ENCODE data around the gene ADAM22.

Gene ADAM22

DNA sequence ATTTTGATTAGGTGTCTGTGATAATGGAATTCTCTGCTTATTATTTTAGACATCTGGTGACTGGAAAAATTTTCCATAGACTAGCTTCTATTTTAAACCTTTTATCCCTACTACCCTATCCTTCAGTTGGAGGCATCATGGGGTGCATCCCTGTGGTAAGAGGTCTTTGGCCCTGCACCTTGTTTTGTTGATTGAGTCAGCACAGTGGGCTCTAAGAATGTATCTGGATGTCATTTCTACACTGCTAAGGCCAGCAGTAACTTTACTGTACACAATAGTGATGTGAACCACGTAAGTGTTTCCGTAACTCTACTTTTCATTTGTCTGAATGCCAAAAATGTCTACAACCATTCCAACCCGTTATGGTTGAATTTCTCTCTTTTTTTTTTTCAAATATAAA is 75.6 kb downstream of the ADAM22 start:
- no peaks in the 10 kb centered on the region for H3K27me3 ChIP-seq (ENCODE audit: low read depth, low read length)
- no peaks in the 10 kb centered on the region for H3K36me3 ChIP-seq (replicated peaks; ENCODE audit: low read depth, low read length)
- H3K9me3 ChIP-seq (ENCODE audit: insufficient read depth, low read length): no peaks in the 10 kb centered on the region
- H3K9ac ChIP-seq (ENCODE audit: low read length): no peak overlapping the region
- H3K4me2 ChIP-seq (ENCODE audit: low read length): no peak overlapping the region
- no peak overlapping the region for H3K4me3 ChIP-seq (ENCODE audit: low read length)
- TF ChIP-seq EZH2phosphoT487 (IDR thresholded peaks at IDR 0.05; ENCODE audit: low read depth): no peak
- TF ChIP-seq, protein P1, sequence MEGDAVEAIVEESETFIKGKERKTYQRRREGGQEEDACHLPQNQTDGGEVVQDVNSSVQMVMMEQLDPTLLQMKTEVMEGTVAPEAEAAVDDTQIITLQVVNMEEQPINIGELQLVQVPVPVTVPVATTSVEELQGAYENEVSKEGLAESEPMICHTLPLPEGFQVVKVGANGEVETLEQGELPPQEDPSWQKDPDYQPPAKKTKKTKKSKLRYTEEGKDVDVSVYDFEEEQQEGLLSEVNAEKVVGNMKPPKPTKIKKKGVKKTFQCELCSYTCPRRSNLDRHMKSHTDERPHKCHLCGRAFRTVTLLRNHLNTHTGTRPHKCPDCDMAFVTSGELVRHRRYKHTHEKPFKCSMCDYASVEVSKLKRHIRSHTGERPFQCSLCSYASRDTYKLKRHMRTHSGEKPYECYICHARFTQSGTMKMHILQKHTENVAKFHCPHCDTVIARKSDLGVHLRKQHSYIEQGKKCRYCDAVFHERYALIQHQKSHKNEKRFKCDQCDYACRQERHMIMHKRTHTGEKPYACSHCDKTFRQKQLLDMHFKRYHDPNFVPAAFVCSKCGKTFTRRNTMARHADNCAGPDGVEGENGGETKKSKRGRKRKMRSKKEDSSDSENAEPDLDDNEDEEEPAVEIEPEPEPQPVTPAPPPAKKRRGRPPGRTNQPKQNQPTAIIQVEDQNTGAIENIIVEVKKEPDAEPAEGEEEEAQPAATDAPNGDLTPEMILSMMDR (IDR thresholded peaks at IDR 0.05; ENCODE audit: low read depth, low read length): no peak
- H3K79me2 ChIP-seq (ENCODE audit: low read length): no peaks in the 10 kb centered on the region
- no peak overlapping the region for H3K27ac ChIP-seq (ENCODE audit: low read length)
- H3K4me1 ChIP-seq (ENCODE audit: low read length): no peaks in the 10 kb centered on the region
- no peaks in the 10 kb centered on the region for H4K20me1 ChIP-seq (ENCODE audit: insufficient read depth, low read length)
- no peak overlapping the region for H2AFZ ChIP-seq (ENCODE audit: low read depth, low read length)

DNA sequence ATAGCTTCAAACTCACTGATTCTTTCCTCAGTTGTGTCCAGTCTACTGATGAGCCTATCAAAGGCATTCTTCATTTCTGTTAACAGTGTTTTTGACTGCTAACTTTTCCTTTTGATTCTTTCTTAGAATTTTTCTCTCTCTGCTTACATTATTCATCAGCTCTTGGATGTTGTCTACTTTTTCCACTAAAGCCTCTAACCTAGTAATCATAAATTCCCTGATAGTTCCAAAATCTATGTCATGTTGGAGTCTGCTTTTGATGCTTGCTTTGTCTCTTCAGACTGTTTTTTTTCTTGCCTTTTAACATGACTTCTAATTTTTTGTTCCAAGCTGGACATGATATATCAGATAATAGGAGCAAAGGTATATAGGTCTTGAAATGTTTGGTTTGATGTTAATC is 78.0 kb downstream of the ADAM22 start:
- Histone ChIP-seq H3K4me2 (ENCODE audit: low read length) (no peak overlapping the region), H2AFZ (ENCODE audit: low read depth, low read length) (no peak overlapping the region), H3K79me2 (ENCODE audit: low read length) (no peaks in the 10 kb centered on the region), H3K9me3 (ENCODE audit: insufficient read depth, low read length) (no peaks in the 10 kb centered on the region), H3K9ac (ENCODE audit: low read length) (no peak overlapping the region), H3K4me3 (ENCODE audit: low read length) (no peak overlapping the region), H3K4me1 (ENCODE audit: low read length) (no peaks in the 10 kb centered on the region), H3K27me3 (ENCODE audit: low read depth, low read length) (no peaks in the 10 kb centered on the region), H4K20me1 (ENCODE audit: insufficient read depth, low read length) (no peaks in the 10 kb centered on the region), H3K27ac (ENCODE audit: low read length) (no peak overlapping the region), H3K36me3 (replicated peaks; ENCODE audit: low read depth, low read length) (no peaks in the 10 kb centered on the region)
- no peak for TF ChIP-seq EZH2phosphoT487 (IDR thresholded peaks at IDR 0.05; ENCODE audit: low read depth)
- TF ChIP-seq, protein P1 (IDR thresholded peaks at IDR 0.05; ENCODE audit: low read depth, low read length): no peak

DNA sequence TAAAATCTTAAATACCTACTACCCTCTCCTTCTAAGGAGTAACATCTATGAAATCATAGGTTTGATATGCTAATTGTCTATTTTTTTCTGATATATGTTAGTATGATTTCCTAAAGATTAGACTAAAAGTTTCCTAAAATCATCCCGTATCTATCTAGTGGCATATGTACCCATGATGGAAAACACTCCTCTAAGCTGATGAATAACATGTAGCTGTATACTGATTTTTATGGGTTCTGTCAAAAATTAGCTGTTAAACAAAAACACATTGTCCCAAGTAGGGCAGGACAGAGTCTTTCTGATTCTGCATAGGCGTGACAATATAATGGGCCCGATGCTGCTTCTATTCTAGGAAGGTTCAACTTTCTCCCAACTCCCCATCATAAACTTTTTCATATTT is 79.9 kb downstream of the ADAM22 start:
- Histone ChIP-seq H3K4me3 (ENCODE audit: low read length) (no peak overlapping the region), H3K27ac (ENCODE audit: low read length) (no peak overlapping the region), H3K4me1 (ENCODE audit: low read length) (no peaks in the 10 kb centered on the region), H3K4me2 (ENCODE audit: low read length) (no peak overlapping the region), H3K9ac (ENCODE audit: low read length) (no peak overlapping the region), H3K27me3 (ENCODE audit: low read depth, low read length) (no peaks in the 10 kb centered on the region), H4K20me1 (ENCODE audit: insufficient read depth, low read length) (no peaks in the 10 kb centered on the region), H3K36me3 (replicated peaks; ENCODE audit: low read depth, low read length) (no peaks in the 10 kb centered on the region), H3K9me3 (ENCODE audit: insufficient read depth, low read length) (no peaks in the 10 kb centered on the region), H2AFZ (ENCODE audit: low read depth, low read length) (no peak overlapping the region), H3K79me2 (ENCODE audit: low read length) (no peaks in the 10 kb centered on the region)
- TF ChIP-seq EZH2phosphoT487 (IDR thresholded peaks at IDR 0.05; ENCODE audit: low read depth): no peak
- TF ChIP-seq, protein P1 (IDR thresholded peaks at IDR 0.05; ENCODE audit: low read depth, low read length): no peak

DNA sequence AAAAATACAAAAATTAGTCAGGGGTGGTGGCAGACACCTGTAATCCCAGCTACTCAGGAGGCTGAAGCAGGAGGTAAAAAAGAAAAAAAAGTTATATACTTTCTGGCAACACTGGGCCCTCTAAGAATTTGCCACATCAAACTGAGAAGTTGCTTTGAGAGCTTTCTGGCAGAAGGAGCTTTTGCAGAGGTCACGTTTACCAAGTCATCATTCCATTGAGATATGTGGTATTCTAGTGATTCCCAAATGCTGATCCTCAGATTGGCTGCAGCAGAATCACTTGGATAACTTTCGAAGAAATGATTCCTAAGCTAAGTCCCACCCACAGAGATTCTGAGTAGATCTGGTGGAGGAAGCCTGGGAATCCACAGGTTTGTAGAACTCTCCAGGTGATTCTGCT is 80.5 kb downstream of the ADAM22 start:
- Histone ChIP-seq H3K9me3 (ENCODE audit: insufficient read depth, low read length) (no peaks in the 10 kb centered on the region), H2AFZ (ENCODE audit: low read depth, low read length) (no peak overlapping the region), H3K36me3 (replicated peaks; ENCODE audit: low read depth, low read length) (no peaks in the 10 kb centered on the region), H3K9ac (ENCODE audit: low read length) (no peak overlapping the region), H3K79me2 (ENCODE audit: low read length) (no peaks in the 10 kb centered on the region), H3K27ac (ENCODE audit: low read length) (no peak overlapping the region), H3K4me1 (ENCODE audit: low read length) (no peaks in the 10 kb centered on the region), H3K4me2 (ENCODE audit: low read length) (no peak overlapping the region), H4K20me1 (ENCODE audit: insufficient read depth, low read length) (no peaks in the 10 kb centered on the region), H3K27me3 (ENCODE audit: low read depth, low read length) (no peaks in the 10 kb centered on the region), H3K4me3 (ENCODE audit: low read length) (no peak overlapping the region)
- TF ChIP-seq, protein P1 (IDR thresholded peaks at IDR 0.05; ENCODE audit: low read depth, low read length): no peak
- TF ChIP-seq EZH2phosphoT487 (IDR thresholded peaks at IDR 0.05; ENCODE audit: low read depth): no peak

Data from OCI-LY3 (cell line).